GM21825 (cell line): ENCODE data around the gene CUX1.
"Not testable (repeated sequence)": the region's sequence is repeated elsewhere in the genome, so short reads cannot be mapped to it uniquely, and the experiment has no call there.

Source experiments
- ATAC-seq: cut with Tn5 transposase; IDR thresholded peaks from one replicate; pipeline ENCODE4 v1.9.1; 2021; ENCODE audit warnings: mild to moderate bottlenecking, moderate library complexity; ENCODE audit not compliant: unreplicated experiment

CUX1 gene

DNA sequence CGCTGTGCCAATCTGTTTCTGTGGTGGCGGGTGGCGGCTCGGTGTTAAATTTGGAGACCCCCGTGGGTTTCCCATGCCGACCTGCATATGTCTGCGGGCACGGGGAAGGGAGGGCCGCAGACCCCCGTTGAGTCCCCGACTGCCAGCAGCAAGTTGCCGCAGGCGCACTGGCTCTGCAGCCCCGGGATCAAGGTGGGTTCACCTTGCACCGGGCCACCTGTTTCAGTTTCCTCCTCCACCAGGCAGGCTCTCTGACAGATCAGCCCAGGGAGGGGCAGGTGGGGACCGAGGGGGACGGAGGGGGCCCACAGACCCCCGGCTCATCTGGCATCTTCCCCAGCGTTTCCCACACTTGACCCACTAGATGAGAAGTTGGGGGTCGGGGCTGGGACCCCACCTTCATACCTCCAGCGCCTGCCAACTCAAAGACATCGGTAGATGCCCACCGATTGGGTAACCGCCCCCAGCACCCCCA is 95.9 kb downstream of the CUX1 start:
- ATAC-seq, result no peak

DNA sequence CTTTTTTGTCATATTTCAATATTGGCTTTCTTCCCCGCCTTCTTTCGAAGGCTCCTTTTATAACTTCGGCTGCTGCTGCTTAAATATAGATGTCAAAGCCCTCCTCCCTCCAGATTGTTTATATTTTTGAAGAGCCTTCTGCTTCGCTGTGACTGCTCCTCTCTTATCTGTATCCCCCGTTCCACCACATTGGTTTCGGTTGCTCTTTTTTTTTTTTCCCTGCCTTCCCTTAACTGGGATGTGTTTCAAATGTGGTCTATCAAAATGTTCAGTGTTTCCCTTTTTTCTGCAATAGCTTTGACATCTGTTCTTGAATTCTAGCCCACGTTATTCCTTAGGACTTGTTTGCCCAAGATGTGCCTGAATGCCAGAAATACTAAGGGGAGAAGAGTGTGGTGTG is 96.4 kb downstream of the CUX1 start:
- ATAC-seq, result no peak

DNA sequence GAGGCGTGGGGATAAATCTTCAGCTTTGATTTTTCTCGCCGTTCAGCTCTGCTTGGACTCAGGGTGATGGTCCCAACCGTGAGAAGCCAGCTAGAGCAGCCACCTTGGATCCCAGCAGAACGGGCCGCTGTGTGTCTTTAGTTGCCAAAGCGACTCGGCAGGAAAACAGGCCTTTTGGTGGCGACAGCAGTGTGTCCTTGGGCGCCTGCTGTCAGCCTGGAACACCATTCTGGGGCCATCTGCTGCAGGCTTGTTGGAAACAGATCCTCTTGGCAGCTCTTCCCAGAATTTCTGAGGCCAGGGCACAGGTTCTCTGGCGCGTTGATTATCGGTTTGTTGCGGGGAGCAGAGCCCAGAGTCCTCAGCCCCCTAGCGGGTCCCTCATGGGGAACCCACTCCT is 97.6 kb downstream of the CUX1 start:
- ATAC-seq, result no peak

DNA sequence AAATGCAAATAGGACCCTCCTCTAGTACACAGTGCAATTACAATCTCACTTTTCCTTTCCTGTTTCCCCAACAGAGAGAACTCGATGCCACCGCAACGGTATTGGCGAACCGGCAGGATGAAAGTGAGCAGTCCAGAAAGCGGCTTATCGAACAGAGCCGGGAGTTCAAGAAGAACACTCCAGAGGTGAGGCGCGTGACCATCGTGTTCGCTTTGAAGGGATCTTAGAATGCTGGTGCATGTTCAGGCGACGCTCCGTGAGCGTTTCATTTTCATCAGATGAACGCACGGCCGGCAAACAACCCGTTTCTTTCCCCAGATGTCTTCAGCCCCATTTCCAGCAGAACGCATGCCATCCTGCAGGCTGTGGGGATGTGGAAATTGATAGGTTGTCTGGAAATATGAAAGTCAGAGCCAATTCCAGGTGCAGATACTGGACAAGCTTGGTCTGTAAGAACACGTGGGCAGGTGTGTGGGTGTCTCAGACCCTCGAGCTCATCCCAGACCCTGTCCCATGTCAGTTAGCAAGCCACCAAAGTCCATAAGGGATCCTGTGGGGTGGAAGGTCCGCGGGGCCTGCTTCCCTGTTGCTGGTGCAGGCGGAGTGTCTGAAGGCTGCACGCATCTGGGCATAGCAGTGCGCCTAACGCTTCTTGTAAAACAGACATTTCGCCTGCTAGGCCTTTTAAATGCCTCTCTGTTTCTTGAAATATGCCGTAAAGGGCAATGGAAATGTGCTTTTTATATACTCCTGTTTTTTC is 98.8 kb downstream of the CUX1 start:
- no peak for ATAC-seq

DNA sequence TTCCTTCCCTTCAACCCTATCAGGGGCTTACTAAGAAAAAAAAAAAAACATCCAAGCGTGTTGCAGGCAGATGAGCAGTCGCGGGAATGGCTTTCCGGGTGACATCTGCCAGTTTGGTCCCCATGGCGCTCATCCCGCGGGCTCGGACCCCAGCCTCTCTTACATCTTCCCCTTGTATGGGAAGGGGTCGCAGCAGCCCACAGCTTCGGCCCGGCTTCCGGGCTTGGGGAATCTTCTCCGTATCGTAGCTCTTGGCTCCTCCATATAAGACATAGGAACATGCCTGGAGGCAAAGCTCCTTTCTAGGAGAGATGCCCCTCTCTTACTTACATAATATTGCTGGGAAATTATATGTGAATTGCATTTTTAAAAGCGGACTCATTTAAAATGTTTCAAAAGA is 99.5 kb downstream of the CUX1 start:
- ATAC-seq, result no peak

DNA sequence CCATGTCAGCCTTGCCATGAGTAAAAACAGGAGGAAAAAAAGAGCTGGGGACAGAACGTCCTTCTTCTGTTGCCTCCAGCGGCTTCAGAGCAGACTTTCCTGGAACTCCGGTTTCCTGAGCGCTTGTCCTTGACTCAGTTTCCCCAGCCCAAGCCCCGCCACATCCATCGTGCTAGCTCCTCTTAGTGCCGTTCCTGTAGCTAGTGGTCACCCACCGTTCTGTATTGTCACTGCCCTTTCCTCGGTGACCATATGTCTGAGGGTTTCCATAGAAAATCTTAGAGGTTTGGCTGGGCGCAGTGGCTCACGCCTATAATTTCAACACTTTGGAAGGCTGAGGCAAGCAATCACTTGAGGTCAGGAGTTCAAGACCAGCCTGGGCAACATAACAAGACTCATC is 100.1 kb downstream of the CUX1 start:
- ATAC-seq, result no peak

DNA sequence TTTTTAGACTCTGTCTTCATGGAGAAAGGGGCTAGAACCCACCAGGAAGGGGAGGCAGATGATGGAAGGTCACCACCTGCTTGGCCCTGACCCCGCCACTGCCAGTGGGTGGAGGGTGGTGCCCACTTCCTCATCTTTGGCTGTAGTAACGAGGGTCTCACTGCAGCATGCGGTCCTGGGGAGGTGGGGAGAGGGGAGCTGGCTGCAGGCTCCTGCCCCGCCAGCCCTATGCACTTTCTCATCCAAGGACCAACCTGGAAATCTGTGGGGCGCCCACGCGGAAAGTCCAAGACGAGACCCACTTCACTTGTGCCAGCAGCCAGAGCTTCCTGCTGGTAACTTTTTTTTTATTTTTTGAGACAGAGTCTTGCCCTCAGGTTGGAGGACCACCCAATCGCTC is 101.0 kb downstream of the CUX1 start:
- ATAC-seq, result no peak

DNA sequence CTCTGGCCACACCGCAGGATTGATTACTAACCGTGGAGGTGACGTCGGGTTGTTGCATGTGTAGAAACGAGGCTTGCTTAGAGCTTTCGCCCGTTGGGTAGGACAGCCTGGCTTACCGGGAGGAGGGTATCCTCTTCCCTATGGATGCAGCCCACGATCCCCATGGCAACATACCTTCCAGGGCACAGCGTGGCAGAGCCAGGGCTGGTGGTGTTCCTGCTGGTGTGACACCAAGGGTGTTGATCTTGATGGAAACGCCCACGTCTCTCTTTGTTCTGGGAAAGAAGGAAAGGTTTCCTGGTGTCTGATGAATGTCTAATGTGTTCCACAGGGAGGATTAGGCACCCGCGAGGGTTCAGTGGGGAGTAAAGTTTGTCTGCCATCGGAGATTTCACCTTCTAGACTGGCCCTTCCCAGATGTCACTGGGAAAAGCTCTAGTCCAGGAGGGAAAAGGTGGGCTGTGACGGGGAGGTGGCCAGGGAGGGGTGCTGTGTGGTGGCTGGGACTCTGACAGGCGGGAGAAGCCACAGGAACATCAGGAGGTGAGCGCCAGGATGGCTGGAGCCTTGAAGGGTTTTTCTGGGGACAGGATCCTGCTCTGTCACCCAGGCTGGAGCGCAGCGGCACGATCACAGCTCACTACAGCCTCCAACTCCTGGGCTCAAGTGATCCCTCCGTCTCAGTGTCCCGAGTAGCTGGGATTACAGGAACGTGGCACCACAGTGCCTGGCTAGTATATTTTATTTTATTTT is 102.1 kb downstream of the CUX1 start:
- no peak for ATAC-seq

DNA sequence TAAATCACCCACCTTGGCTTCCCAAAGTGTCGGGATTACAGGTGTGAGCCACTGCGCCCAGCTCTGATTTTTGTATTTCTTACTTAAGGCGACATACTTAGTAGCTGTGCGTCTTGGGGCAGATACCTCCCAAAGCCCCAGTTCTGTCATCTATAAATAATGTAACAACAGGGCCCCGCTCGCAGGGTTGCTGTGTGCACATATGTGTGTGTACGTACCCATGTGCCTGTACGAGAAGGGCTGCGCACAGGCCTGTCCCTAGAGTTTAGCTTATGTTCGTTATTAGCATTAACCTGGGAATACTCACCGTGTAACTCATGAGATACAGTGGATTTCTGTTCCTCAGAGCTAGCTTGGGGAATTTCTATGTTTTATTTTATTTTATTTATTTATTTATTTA is 103.6 kb downstream of the CUX1 start:
- ATAC-seq, result no peak

DNA sequence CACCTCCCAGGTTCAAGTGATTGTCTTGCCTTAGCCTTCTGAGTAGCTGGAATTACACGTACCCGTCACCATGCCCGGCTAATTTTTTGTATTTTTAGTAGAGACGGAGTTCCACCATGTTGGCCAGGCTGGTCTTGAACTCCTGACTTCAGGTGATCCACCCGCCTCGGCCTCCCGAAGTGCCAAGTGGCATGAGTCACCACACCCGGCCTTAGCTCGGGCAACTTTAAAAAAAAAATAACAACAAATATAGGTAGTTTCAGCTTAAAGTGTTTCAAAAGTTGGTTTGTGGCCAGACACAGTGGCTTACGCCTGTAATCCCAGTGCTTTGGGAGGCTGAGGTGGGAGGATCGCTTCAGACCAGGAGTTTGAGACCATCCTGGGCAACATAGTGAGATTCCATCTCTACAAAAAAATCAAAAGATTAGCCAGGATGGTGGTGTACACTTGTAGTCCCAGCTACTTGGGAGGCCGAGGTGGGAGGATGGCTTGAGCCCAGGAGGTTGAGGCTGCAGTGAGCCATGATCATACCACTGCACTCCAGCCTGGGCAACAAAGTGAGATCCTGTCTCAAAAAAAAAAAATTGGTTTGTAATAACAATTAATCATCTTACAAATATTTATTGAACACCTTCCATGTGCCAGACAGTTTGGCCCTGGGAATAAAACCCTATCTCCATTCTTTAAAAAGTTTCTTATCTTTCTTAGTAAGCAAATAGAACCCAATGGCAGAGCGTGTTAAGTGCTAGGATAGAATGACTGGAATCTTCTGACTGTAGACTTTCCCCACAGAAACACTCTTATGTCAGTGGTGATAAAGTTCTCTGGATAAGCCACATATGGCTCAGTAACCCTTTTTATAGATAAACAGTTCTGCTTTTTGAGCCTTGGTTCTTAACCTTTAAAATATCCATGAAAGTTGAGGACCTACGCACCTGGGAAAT is 104.4 kb downstream of the CUX1 start:
- not testable (repeated sequence) for ATAC-seq

DNA sequence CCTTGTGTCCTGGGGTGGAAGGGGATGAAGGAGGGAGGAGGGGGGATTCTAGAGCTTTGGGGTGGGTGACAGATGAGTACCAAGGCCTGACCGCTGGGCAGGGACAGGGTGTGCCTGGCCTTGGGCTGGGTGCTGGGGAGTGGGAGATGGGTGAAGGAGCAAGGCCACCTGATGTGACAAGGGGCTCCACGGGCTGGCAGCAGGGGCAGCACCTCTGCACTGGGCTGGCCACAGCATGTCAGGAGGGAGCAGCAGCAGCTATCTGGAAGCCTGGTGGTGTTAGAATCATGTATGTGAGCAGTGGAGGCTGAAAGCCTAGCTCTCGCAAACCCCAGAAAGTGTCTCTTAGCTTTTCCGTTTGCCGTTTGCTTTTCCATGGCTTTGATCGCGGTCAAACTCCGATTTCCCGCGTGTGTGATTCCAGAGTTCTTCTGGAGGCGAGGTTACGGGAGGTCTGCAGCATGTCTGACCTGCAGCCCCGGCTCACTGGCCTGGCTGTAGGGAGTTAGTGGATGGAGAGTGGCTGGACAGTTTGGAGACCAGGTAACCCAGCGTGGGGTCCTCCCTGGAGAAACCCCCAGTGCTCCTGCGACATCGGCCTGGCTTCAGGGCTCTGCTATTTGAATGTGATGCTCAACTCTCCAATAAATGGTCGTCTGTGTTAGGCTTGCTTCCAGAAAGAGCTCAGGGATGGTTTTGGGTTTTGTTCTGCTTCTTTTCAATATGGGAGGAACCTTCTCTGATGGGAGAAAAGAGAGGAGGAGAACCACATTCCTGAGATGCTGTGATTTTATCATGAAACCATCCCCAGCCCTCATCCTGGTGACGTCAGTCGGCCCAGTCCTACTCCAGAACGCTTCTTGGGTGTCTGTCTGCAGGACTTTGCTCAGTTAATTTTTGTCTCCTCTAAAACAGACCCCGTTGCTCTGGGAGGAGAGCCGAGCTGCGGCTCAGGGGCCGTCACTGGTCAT is 105.5 kb downstream of the CUX1 start:
- ATAC-seq, result no peak

DNA sequence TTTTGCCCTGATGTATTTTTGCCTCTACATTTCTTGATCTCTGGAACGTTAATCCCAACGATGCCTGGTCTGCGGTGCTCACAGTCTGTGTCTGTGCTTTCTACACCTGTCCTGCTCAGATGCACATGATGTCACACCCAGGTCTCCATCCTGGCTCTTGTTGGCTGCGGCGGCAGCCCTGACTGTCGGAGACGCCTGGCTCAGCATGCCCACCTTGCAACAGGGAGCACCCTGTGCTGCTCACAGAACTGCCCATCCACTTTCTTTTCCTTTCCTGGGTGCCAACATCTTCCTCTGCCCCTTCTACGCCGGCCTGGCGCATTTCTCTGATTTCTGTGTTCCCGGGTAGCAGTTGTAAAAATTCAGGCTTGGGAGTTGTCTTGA is 106.2 kb downstream of the CUX1 start:
- ATAC-seq, result no peak

DNA sequence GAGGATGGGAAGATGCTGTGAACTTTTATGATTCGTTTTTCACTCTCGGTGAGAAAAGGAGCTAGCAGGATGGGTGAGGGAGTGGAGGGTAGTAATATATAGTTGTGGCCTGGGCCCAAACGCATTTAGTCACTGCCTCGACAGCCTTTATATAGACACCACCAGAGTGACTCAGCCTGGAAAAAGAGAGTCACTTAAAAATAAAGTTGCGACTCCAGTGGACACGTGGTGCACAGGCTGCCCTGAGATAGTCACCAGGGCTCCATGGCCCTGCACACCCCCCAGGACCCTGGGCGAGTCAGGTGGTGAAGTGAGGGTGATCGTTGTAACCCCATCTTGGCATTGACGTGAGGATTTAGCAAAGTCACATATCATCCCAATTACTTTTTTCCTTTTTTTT is 106.7 kb downstream of the CUX1 start:
- ATAC-seq, result no peak

DNA sequence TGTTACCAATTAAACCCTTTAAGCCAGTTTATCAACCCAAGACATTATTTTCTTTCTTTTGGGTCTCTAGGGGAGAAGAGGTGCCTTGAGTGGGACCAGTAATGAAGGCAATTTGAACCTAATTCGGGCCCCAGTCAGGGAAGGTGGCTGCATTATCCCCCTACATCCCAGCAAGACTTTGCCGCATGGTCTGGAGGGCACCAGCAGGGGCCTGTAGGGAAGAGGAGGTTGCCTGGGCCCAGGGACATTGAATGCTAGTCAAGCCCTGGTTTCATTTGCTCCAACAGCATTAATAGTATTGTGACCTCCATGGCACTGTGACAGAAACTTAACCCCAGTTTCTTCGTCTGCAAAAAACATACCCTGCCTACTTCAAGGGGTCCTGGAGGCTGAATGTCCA is 108.8 kb downstream of the CUX1 start:
- no peak for ATAC-seq

DNA sequence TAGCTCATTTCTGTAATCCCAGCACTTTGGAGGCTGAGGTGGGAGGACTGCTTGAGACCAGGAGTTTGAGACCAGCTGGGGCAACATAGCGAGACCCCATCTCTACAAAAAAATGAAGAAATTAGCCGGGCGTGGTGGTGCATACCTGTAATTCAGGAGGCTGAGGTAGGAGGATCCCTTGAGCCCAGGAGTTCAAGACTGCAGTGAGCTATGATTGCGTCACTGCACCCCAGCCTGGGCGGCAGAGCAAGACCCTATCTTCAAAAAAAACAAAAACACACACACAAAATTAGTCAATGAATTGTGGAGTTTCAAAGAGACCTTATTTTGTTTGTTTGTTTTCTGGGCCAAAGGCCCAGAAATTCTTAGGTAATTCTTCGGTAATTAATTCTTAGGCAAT is 110.0 kb downstream of the CUX1 start:
- ATAC-seq, result no peak

DNA sequence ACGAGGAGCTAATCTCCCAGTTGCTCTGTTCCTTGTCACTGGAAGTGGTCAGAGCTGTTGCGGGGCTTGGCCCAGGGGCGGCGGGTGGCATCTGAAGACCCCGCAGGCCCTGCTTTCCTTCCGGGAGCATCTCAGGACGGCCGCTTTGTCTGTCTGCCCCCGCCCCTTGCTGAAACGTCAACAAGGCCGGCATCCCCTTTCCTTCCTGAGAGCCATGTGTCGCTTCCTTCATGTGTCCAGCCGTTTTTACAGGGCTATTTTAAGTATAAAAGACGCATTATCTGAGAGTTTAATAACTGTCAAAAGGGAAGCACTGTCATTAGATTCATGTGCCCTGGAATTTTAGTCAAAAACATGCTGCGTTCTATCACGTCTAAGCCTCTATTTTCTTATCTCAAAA is 110.4 kb downstream of the CUX1 start:
- ATAC-seq, result no peak

DNA sequence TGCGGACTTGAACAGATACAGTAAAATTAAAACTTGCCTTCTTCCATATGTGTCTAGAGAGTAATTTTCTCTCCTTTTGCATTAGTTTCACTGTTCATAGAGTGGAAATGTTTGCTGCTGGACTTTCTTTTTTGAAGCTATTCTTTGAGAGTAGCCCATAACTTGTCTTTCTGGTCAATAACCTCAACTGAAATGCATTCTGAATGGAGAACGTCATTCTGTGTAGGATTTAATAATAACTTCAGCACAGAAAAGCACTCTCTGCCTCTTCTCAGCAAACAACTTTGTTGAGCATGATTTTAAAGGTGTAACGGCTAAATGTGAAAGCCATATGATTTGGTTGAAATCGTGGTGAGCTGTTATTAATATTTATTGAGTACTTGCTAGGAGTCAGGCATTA is 111.8 kb downstream of the CUX1 start:
- no peak for ATAC-seq

DNA sequence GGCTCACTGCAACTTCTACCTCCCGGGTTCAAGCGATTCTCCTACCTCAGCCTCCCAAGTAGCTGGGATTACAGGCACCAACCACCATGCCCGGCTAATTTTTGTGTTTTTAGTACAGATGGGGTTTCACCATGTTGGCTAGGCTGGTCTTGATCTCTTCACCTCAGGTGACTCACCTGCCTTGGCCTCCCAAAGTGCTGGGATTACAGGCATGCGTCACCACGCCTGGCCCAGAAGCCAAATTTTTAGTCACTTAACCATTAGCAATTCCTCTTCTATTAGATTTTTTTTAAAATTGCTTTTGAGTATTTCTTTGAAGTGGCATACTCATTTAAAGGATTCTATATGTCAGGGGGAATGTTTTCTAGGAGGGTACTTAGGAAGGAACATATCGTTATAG is 112.5 kb downstream of the CUX1 start:
- ATAC-seq, result not testable (repeated sequence)

DNA sequence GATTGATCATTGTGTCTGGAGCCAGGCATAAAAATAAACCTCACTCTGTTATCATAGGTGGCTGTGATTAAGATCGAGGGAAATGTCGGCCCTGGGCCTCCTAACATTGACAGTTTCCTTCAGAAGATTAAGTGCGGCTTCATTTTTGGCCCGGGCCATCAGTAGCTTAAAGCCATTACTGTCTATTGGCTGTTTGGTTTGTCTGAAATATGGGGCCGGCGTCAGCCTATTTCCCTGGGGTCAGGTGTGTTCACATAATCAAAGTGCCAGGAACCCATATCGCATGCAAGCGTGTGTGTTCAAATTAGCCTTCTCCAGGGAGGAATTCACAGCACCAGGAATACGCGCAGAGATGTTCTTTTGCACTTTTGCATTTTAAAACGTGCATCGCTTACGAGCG is 114.7 kb downstream of the CUX1 start:
- ATAC-seq, result no peak

DNA sequence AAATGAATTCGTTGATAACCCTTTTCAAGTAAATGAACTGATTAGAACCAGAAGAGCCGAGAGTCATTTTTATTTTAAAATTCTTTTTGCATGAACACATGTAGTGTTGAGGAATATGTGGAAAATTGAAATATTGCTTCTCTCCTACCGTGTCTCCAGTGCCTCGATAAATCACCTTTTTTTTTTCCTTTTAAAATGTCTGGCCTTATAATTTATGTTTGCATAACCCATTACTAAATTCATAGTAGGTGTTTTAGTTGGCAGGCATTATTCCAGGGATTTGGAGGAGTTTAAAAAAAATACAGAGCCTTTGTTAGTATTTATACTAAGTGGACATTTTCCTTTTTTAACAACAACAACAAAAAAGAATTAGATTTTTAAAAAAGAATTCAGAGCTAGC is 115.6 kb downstream of the CUX1 start:
- no peak for ATAC-seq
